BLaER1 (cell line): Measurements from ENCODE around the gene PGM1.

ENCODE experiments used
- H3K27ac ChIP-seq: shearing (Covaris generic); formaldehyde crosslinking; 2 replicates; pipeline ENCODE4 v1.8.1; 2022
- H3K27me3 ChIP-seq: shearing (Covaris generic); formaldehyde crosslinking; 2 replicates; pipeline ENCODE4 v1.8.1; 2022
- H3K36me3 ChIP-seq: shearing (Covaris generic); formaldehyde crosslinking; 2 replicates; pipeline ENCODE4 v1.8.1; 2022
- H3K4me1 ChIP-seq: shearing (Covaris generic); formaldehyde crosslinking; 2 replicates; pipeline ENCODE4 v1.8.1; 2022
- H3K4me2 ChIP-seq: shearing (Covaris generic); formaldehyde crosslinking; 2 replicates; pipeline ENCODE4 v1.8.1; 2022
- H3K4me3 ChIP-seq: shearing (Covaris generic); formaldehyde crosslinking; 2 replicates; pipeline ENCODE4 v1.8.1; 2022
- H3K9ac ChIP-seq: shearing (Covaris generic); formaldehyde crosslinking; 2 replicates; pipeline ENCODE4 v1.8.1; 2022
- H3K9me3 ChIP-seq: shearing (Covaris generic); formaldehyde crosslinking; 2 replicates; pipeline ENCODE4 v1.8.1; 2022
- H4K20me1 ChIP-seq: shearing (Covaris generic); formaldehyde crosslinking; 2 replicates; pipeline ENCODE4 v1.8.1; 2022
- Cebpa-rat ChIP-seq: shearing (Covaris generic); IDR thresholded peaks from 2 replicates; pipeline ENCODE4 v1.8.1; 2022

PGM1 gene

GRCh38 chr1:63626222-63626621, 33.0 kb downstream of the PGM1 start:
- no peaks in the 10 kb centered on the region for H3K9me3 ChIP-seq
- H3K27ac ChIP-seq, result no peak overlapping the region
- H3K4me2 ChIP-seq, result no peak overlapping the region; the same call in 1 of the 2 replicates
- no peak overlapping the region for H3K4me3 ChIP-seq
- no peaks in the 10 kb centered on the region for H3K27me3 ChIP-seq
- no peaks in the 10 kb centered on the region for H3K4me1 ChIP-seq
- H3K36me3 ChIP-seq, result peaks cover 26% of the 10 kb centered on the region
- H4K20me1 ChIP-seq, result 0 out of 2 replicates have a peak, but pooled peaks cover 7% of the 10 kb centered on the region
- TF ChIP-seq Cebpa-rat, result no peak
- no peak overlapping the region for H3K9ac ChIP-seq

DNA sequence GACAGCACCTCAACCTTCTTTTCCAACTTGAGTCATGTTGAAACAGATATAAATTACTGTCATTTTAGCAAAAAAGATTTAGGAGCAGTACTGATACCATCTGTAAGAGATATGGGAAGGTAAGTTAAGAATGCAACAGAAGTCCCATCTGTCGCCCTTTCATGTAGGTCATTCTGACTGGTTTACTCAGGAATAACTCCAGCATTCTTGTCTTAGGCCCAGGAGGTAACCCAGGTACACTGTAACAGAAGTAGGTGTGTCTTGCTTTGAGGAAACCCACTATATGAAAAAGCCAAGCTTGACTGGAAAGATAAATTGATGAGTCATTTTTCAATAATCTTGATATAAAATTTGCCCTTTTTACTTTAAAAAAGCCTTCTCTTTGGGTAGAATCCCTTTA, 35.4 kb downstream of the PGM1 start:
- H4K20me1 ChIP-seq, result 0 out of 2 replicates have a peak, but pooled peaks cover 7% of the 10 kb centered on the region
- H3K27ac ChIP-seq, result no peak overlapping the region
- no peak for TF ChIP-seq Cebpa-rat

DNA sequence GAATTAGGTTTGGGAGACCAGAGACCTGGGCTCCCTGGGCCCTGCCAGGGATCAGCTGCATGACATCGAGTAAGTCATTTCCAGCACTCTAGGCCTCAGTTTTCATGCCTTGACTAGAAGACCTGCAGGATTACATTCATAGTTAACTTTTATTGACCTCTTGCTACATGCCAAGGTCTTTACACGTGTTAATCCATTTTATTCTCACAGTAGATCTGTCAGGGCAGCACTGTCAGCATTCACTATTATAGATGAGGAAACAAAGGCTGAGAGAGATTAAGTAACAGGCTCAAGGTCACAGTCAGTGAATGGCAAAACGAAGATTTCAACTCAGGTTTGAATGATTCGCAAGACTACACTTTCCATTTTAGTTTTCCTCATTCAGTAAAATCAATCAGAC, 37.0 kb downstream of the PGM1 start:
- Histone ChIP-seq H3K9me3 (no peaks in the 10 kb centered on the region), H3K4me3 (no peak overlapping the region), H3K4me1 (no peaks in the 10 kb centered on the region), H3K27ac (no peak overlapping the region), H4K20me1 (0 out of 2 replicates have a peak, but pooled peaks cover under 1% of the 10 kb centered on the region), H3K9ac (no peak overlapping the region), H3K36me3 (peaks cover 59% of the 10 kb centered on the region), H3K4me2 (no peak overlapping the region), H3K27me3 (no peaks in the 10 kb centered on the region)
- no peak for TF ChIP-seq Cebpa-rat

More for the DNA sequence above, 35.4 kb downstream of the PGM1 start:
- H3K9me3 ChIP-seq, result no peaks in the 10 kb centered on the region
- H3K27me3 ChIP-seq, result no peaks in the 10 kb centered on the region
- peaks cover 49% of the 10 kb centered on the region for H3K36me3 ChIP-seq
- no peaks in the 10 kb centered on the region for H3K4me1 ChIP-seq
- H3K4me2 ChIP-seq, result no peak overlapping the region
- H3K4me3 ChIP-seq, result no peak overlapping the region
- no peak overlapping the region for H3K9ac ChIP-seq

DNA sequence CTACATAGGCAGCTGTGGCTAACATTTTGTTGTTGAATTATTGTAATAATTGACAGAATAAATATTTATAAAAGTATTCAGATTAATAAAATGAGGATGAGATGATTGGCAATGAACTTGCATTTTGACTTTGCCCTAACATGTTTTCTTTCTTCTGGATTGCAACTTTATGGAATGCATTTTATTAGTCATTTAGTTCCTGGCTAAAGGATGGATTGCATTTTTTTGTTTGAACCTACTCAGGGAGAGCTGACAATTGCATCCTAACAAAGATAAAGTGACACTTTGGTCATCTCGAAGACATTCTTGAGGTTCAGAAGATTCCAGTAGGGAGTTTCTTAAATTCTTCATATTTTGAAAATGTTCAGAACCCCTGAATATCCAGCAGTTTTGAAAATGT, 37.5 kb downstream of the PGM1 start:
- Histone ChIP-seq H3K4me1 (no peaks in the 10 kb centered on the region), H3K4me3 (no peak overlapping the region), H3K27ac (no peak overlapping the region), H3K9me3 (no peaks in the 10 kb centered on the region), H3K4me2 (no peak overlapping the region), H3K36me3 (peaks cover 63% of the 10 kb centered on the region), H3K27me3 (no peaks in the 10 kb centered on the region), H3K9ac (no peak overlapping the region), H4K20me1 (no peaks in the 10 kb centered on the region)
- TF ChIP-seq Cebpa-rat, result no peak

GRCh38 chr1:63632110-63632509, 38.9 kb downstream of the PGM1 start:
- H4K20me1 ChIP-seq, result no peaks in the 10 kb centered on the region
- H3K27me3 ChIP-seq, result no peaks in the 10 kb centered on the region
- peaks cover 77% of the 10 kb centered on the region for H3K36me3 ChIP-seq
- no peak for TF ChIP-seq Cebpa-rat
- H3K4me3 ChIP-seq, result no peak overlapping the region
- H3K9me3 ChIP-seq, result no peaks in the 10 kb centered on the region
- no peaks in the 10 kb centered on the region for H3K4me1 ChIP-seq
- H3K27ac ChIP-seq, result no peak overlapping the region
- H3K9ac ChIP-seq, result no peak overlapping the region
- H3K4me2 ChIP-seq, result no peak overlapping the region

GRCh38 chr1:63633281-63633680, 40.1 kb downstream of the PGM1 start:
- no peaks in the 10 kb centered on the region for H3K27me3 ChIP-seq
- no peak overlapping the region for H3K4me3 ChIP-seq
- H3K36me3 ChIP-seq, result peaks cover 81% of the 10 kb centered on the region
- no peak overlapping the region for H3K9ac ChIP-seq
- TF ChIP-seq Cebpa-rat, result no peak
- no peaks in the 10 kb centered on the region for H4K20me1 ChIP-seq
- no peaks in the 10 kb centered on the region for H3K4me1 ChIP-seq
- no peak overlapping the region for H3K4me2 ChIP-seq
- H3K9me3 ChIP-seq, result no peaks in the 10 kb centered on the region
- H3K27ac ChIP-seq, result no peak overlapping the region

- Histone ChIP-seq H3K9ac (no peak overlapping the region), H3K4me2 (no peak overlapping the region), H3K36me3 (peaks cover 89% of the 10 kb centered on the region), H3K27ac (no peak overlapping the region), H3K4me3 (no peak overlapping the region), H3K27me3 (no peaks in the 10 kb centered on the region), H3K4me1 (0 out of 2 replicates have a peak, but pooled peaks cover 5% of the 10 kb centered on the region), H4K20me1 (no peaks in the 10 kb centered on the region), H3K9me3 (no peaks in the 10 kb centered on the region)
- no peak for TF ChIP-seq Cebpa-rat
Observed at GRCh38 chr1:63634471-63634870, 41.3 kb downstream of the PGM1 start.

DNA sequence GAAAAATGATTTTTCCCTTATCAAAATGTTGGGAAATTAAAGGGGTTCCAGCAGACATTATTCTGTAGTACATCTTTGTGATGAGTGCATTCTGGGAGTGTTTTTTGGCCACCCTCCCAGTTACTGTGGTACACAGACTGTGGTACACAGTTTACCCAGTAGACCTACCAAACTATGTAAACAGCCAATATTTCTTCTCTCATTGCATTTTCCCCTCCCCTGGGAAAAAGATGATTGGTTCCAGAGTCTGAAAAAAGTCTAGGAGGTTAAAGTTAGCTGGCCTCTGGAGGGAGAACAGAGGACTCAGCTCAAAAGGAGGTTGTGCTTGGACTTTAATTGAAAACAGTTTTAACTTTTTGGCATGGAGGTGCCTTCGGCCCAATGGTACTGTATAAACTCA, 42.5 kb downstream of the PGM1 start:
- H3K4me2 ChIP-seq, result no peak overlapping the region
- H3K27me3 ChIP-seq, result no peaks in the 10 kb centered on the region
- H3K9ac ChIP-seq, result no peak overlapping the region
- no peak overlapping the region for H3K4me3 ChIP-seq
- no peaks in the 10 kb centered on the region for H3K9me3 ChIP-seq
- H3K4me1 ChIP-seq, result 0 out of 2 replicates have a peak, but pooled peaks cover 5% of the 10 kb centered on the region
- H3K27ac ChIP-seq, result no peak overlapping the region
- H3K36me3 ChIP-seq, result peaks cover 89% of the 10 kb centered on the region
- TF ChIP-seq Cebpa-rat, result no peak
- no peaks in the 10 kb centered on the region for H4K20me1 ChIP-seq

GRCh38 chr1:63636192-63637105, 43.2 kb downstream of the PGM1 start:
- TF ChIP-seq Cebpa-rat, result no peak
- Histone ChIP-seq H3K27me3 (no peaks in the 10 kb centered on the region), H3K4me1 (0 out of 2 replicates have a peak, but pooled peaks cover 5% of the 10 kb centered on the region), H3K27ac (no peak overlapping the region), H3K9ac (no peak overlapping the region), H3K9me3 (no peaks in the 10 kb centered on the region), H3K36me3 (peaks cover 83% of the 10 kb centered on the region), H4K20me1 (no peaks in the 10 kb centered on the region), H3K4me3 (no peak overlapping the region), H3K4me2 (no peak overlapping the region)

DNA sequence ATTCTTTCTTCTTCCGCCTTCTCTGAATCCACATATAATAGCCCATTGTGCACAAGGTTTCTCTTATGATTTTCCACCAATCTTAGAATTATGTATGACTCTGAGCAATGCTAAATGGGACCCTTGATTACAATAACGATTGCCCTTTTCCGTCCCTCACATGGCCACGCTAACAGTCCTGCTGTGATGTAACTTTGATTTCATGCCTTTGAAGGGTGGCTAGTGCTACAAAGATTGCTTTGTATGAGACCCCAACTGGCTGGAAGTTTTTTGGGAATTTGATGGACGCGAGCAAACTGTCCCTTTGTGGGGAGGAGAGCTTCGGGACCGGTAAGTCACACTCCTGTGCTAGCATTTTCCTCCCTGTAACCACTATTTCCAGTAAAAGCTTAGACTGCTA, 45.3 kb downstream of the PGM1 start:
- Histone ChIP-seq H3K4me2 (no peak overlapping the region), H3K4me1 (0 out of 2 replicates have a peak, but pooled peaks cover 5% of the 10 kb centered on the region), H3K9me3 (no peaks in the 10 kb centered on the region), H3K36me3 (peaks cover 82% of the 10 kb centered on the region), H3K27ac (no peak overlapping the region), H3K9ac (no peak overlapping the region), H3K4me3 (no peak overlapping the region), H3K27me3 (no peaks in the 10 kb centered on the region), H4K20me1 (no peaks in the 10 kb centered on the region)
- no peak for TF ChIP-seq Cebpa-rat
